ENCODE results near the gene HRCT1.

DNA sequence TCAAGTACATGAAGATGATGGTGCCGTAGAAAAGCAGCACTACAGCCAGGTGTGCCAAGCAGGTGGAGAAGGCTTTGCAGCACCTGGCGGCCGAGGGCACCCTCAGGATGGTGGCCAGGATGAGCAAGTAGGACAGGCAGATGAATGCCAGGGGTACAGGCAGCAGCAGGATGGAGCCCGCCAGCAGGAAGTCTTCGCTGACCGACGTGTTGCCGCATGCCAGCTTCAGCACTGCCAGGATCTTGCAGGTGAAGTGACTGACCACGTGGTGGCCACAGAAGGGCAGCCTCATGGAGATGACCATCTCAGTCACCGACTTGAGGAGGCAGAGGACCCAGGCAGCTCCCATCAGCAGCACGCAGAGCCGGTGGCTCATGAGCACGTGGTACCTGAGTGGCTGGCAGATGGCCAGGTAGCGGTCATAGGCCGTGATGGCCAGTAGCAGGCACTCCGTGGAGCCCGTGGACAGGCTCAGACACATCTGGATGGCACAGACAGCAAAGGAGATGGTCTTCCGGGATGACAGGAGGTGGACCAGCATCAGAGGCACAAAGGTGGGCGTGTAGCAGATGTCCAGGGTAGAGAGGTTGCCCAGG, 36.3 kb upstream of the HRCT1 start:
- TF ChIP-seq, protein P1, sequence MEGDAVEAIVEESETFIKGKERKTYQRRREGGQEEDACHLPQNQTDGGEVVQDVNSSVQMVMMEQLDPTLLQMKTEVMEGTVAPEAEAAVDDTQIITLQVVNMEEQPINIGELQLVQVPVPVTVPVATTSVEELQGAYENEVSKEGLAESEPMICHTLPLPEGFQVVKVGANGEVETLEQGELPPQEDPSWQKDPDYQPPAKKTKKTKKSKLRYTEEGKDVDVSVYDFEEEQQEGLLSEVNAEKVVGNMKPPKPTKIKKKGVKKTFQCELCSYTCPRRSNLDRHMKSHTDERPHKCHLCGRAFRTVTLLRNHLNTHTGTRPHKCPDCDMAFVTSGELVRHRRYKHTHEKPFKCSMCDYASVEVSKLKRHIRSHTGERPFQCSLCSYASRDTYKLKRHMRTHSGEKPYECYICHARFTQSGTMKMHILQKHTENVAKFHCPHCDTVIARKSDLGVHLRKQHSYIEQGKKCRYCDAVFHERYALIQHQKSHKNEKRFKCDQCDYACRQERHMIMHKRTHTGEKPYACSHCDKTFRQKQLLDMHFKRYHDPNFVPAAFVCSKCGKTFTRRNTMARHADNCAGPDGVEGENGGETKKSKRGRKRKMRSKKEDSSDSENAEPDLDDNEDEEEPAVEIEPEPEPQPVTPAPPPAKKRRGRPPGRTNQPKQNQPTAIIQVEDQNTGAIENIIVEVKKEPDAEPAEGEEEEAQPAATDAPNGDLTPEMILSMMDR (conservative IDR thresholded peaks at IDR 0.05; ENCODE audit: low read depth, low read length): no peak
- TF ChIP-seq EZH2 (IDR thresholded peaks at IDR 0.05; ENCODE audit: borderline replicate concordance, low read depth, low read length, poor library complexity, severe bottlenecking): no peak
